Kidney glomerular epithelial cell (primary cell): ENCODE data around the gene MFGE8.

ENCODE experiments used
- DNase-seq: peaks from one replicate; lab custom pipeline; 2025; lab: John Stamatoyannopoulos, UW

The MFGE8 gene

DNA sequence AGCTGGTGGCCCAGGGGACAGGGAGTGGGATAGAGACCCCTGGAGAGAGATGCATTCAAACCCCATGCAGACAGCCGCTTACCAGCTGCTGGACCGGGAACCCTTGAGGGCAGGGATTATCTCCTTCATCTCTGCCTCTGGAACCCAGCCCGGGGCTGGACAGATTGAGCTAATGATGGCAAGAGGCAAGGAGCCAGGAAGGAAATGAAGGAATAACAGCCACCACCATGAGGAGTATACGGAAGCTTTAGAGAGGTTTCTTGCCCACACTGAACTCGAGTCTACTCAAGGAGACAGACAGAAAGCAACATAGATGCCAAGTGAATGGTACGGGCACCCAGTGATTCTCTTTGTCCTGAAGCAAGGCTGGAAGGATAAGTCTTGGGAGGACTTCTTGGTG, 41.1 kb downstream of the MFGE8 start:
- no peak for DNase-seq

- DNase-seq: no peak
Measured at GRCh38 chr15:88871313-88871712, 41.9 kb downstream of the MFGE8 start.

- DNase-seq: no peak
Measured at GRCh38 chr15:88866295-88866881, 46.8 kb downstream of the MFGE8 start.

DNA sequence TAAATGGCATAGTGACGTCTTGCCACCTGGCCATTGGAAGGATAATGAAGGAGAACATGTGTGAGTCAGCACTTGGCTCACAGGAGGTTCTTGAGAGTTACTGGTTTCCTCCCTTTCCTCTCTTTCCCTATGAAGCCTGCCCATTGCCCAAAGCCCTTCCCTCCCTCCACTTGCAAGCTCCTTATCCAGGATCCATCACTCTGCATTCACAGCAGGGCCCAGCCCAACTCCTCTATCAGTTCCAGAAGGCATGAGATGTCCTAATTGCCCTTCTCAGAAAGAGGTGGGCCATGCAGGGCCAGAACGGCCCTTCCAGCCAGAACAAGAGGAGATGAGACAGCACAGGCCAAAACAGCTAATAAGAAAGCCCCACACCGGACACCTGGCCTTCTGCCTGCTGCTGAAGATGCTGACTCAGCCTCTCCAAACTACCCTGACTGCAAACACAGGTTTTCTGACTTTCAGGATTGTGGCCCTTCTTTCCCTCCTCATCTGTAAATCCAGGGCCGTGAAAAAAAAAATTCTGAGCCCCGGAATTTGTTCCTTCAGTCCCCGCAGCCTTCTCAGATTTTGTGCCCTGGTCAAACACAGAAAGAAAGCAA, 47.6 kb downstream of the MFGE8 start:
- no peak for DNase-seq

GRCh38 chr15:88864861-88865497, 48.2 kb downstream of the MFGE8 start:
- DNase-seq: no peak

GRCh38 chr15:88863412-88863811, 49.8 kb downstream of the MFGE8 start:
- DNase-seq: no peak

DNA sequence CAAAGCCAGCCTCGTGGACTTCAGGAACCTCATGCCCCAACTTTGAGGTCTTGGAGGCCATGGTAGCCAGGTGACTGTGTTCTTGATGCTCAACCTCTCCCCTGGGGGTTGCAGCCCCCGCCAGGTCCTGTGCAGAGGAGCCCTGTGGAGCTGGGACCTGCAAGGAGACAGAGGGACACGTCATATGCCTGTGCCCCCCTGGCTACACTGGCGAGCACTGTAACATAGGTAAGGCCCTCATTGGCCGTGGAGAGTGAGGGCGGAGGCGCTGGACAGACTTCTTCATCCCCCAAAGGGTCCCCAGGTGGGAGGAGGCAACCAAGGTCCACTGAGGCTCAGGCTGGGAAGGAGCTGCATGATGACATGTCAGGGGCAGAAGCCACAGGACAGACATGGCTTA, 53.0 kb downstream of the MFGE8 start:
- DNase-seq: no peak

GRCh38 chr15:88859550-88859949, 53.6 kb downstream of the MFGE8 start:
- DNase-seq: no peak

GRCh38 chr15:88858934-88859333, 54.2 kb downstream of the MFGE8 start:
- DNase-seq: no peak

- DNase-seq: no peak
Measured at GRCh38 chr15:88852476-88852875, 60.7 kb downstream of the MFGE8 start.

DNA sequence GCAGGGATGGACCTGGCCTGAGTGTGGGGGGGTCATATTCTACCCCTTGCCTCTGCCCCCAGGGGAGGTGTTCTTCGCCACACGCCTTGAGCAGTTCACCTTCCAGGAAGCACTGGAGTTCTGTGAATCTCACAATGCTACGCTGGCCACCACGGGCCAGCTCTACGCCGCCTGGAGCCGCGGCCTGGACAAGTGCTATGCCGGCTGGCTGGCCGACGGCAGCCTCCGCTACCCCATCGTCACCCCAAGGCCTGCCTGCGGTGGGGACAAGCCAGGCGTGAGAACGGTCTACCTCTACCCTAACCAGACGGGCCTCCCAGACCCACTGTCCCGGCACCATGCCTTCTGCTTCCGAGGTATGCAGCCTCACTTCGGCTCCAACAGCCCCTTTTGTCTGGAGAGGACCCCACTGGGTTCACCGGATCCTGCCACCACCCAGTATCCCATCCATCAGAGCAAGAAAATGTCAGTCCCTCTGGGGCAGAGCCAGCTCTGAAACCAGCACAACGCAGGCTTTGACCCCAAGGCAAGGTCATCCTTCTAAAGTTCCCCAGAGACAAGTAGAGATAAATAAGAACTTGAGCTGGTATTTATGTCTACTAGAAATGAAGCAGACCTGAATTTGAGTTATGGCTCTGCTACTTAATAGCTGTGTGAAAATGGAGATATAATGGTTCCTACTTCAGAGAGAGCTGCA, 63.7 kb downstream of the MFGE8 start:
- no peak for DNase-seq
